Testis (tissue), 2 donors: ENCODE results near the gene STAT2.

Experiments used
- POLR2A ChIP-seq: fragments of 450-650 bp; IDR thresholded peaks from one replicate; pipeline ENCODE4 v1.6.1; 2017; ENCODE audit warnings: antibody characterized with exemption, mild to moderate bottlenecking, moderate library complexity
- TF ChIP-seq, protein P1 (sequence below), 3 experiments: fragments of 450-650 bp in 2 of 3; fragments of 200-600 bp in 1 of 3; sonication (generic) in 1 of 3; IDR thresholded peaks; one replicate each; pipeline ENCODE4 v1.5.1; 2016 to 2019; ENCODE audit warnings: antibody characterized with exemption in 3 of 3, mild to moderate bottlenecking in 2 of 3, moderate library complexity in 1 of 3

DNA sequence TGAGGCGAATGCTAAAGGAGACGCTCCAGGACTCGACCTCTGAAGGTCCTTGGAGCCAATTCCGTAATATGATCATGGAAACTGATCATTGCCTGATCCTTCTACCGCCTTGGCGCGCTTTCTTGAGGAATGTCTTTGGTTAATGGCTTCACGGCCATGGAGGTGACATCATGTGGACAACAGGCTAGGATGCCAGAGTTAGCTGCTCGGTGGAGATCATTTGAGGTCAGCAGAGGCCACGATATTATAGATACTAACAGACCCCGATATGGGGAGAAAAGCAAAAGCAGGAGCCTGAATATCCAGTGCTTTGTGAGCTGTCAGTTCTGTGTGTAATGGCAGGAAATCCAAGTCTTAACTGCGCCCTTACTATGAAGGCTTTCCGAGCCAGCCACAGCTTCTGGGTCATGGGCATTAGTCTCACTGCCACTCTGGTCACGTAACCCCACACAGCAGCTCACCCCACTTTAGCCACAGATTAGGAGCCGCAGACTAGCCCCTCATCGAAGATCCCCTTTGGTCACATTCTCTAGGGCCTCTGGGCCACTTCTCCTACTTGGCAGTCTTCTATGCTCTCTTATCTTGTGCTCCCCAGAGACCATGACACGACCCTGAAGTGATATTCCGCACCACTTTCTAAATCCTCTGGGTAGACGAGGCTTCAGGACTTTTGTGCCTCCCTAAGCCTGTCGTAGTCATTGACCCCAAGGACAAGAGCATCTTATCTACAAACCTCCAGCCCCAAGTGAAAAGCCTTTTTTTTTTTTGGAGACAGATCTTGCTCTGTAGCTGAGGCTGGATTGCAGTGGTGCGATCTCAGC is 59.1 kb downstream of the STAT2 start:
- TF ChIP-seq, protein P1, sequence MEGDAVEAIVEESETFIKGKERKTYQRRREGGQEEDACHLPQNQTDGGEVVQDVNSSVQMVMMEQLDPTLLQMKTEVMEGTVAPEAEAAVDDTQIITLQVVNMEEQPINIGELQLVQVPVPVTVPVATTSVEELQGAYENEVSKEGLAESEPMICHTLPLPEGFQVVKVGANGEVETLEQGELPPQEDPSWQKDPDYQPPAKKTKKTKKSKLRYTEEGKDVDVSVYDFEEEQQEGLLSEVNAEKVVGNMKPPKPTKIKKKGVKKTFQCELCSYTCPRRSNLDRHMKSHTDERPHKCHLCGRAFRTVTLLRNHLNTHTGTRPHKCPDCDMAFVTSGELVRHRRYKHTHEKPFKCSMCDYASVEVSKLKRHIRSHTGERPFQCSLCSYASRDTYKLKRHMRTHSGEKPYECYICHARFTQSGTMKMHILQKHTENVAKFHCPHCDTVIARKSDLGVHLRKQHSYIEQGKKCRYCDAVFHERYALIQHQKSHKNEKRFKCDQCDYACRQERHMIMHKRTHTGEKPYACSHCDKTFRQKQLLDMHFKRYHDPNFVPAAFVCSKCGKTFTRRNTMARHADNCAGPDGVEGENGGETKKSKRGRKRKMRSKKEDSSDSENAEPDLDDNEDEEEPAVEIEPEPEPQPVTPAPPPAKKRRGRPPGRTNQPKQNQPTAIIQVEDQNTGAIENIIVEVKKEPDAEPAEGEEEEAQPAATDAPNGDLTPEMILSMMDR (IDR thresholded peaks at IDR 0.05): no peak
- TF ChIP-seq POLR2A: no peak
